Chondrocyte (in vitro differentiated cells): ENCODE results near the gene TH. TPM values are rescaled to one million over a fixed set of nuclear protein-coding genes. Genes with fewer than 3 reads are reported as not detected.

ENCODE experiments used
- DNase-seq: peaks from one replicate; pipeline ENCODE4 v3.0.0; 2021; ENCODE audit warnings: mixed read lengths, low spot score
- H3K27ac Mint-ChIP-seq: one replicate; pipeline ENCODE4 v1.8.0; 2021; ENCODE audit warnings: mild to moderate bottlenecking, moderate library complexity, mixed read lengths; ENCODE audit not compliant: unreplicated experiment
- H3K27me3 Mint-ChIP-seq: 2 replicates; pipeline ENCODE4 v1.8.0; 2021; ENCODE audit warnings: low read depth, mixed read lengths
- H3K36me3 Mint-ChIP-seq: 2 replicates; pipeline ENCODE4 v1.8.0; 2021; ENCODE audit warnings: low read depth, mixed read lengths
- H3K4me1 Mint-ChIP-seq: 2 replicates; pipeline ENCODE4 v1.8.0; 2021; ENCODE audit warnings: low read depth, mild to moderate bottlenecking, mixed read lengths
- H3K4me3 Mint-ChIP-seq: one replicate; pipeline ENCODE4 v1.8.0; 2021; ENCODE audit warnings: mild to moderate bottlenecking, moderate library complexity, mixed read lengths; ENCODE audit not compliant: unreplicated experiment
- H3K9me3 Mint-ChIP-seq: 2 replicates; pipeline ENCODE4 v1.8.0; 2021; ENCODE audit warnings: low read depth, mixed read lengths
- CTCF ChIP-seq: fragments of 200-600 bp; sonication (generic); IDR thresholded peaks from 2 replicates; pipeline ENCODE4 v1.5.0; 2021; ENCODE audit warnings: antibody characterized with exemption, mild to moderate bottlenecking, moderate library complexity
- total RNA-seq: library from RNA; stranded (reverse); gene quantifications from 3 replicates; pipeline ENCODE4 v1.2.1, GENCODE V29; 2021

TH gene
- total RNA-seq, 1 donor from 2014 or later, result not detected

GRCh38 chr11:2217211-2218030 lies 45.8 kb upstream of the TH start:
- H3K4me3 Mint-ChIP-seq, result no peak overlapping the region
- peaks cover 47% of the 10 kb centered on the region for H3K27me3 Mint-ChIP-seq
- peaks cover 6% of the 10 kb centered on the region for H3K4me1 Mint-ChIP-seq
- TF ChIP-seq CTCF, result no peak
- no peak for DNase-seq
- no peak overlapping the region for H3K27ac Mint-ChIP-seq
- peaks cover 10% of the 10 kb centered on the region for H3K9me3 Mint-ChIP-seq
- no peaks in the 10 kb centered on the region for H3K36me3 Mint-ChIP-seq

- DNase-seq, result no peak
- Mint-ChIP-seq H3K4me3 (no peak overlapping the region), H3K4me1 (peaks cover 6% of the 10 kb centered on the region), H3K27ac (no peak overlapping the region), H3K27me3 (peaks cover 43% of the 10 kb centered on the region), H3K9me3 (peaks cover 10% of the 10 kb centered on the region), H3K36me3 (no peaks in the 10 kb centered on the region)
- no peak for TF ChIP-seq CTCF
Measured at GRCh38 chr11:2216400-2217064, 44.9 kb upstream of the TH start.

GRCh38 chr11:2215561-2216399 lies 44.2 kb upstream of the TH start:
- no peak for TF ChIP-seq CTCF
- H3K27me3 Mint-ChIP-seq, result peaks cover 41% of the 10 kb centered on the region
- no peak overlapping the region for H3K27ac Mint-ChIP-seq
- H3K36me3 Mint-ChIP-seq, result no peaks in the 10 kb centered on the region
- peaks cover 9% of the 10 kb centered on the region for H3K9me3 Mint-ChIP-seq
- DNase-seq, result peak; percentile 91
- H3K4me3 Mint-ChIP-seq, result no peak overlapping the region
- peaks cover 6% of the 10 kb centered on the region for H3K4me1 Mint-ChIP-seq

- TF ChIP-seq CTCF, result no peak
- Mint-ChIP-seq H3K4me1 (peaks cover 6% of the 10 kb centered on the region), H3K27ac (no peak overlapping the region), H3K4me3 (no peak overlapping the region), H3K27me3 (peaks cover 37% of the 10 kb centered on the region), H3K36me3 (no peaks in the 10 kb centered on the region), H3K9me3 (peaks cover 3% of the 10 kb centered on the region)
- DNase-seq, result no peak
Measured at GRCh38 chr11:2215230-2215560, 43.6 kb upstream of the TH start.

GRCh38 chr11:2214527-2215229 lies 43.1 kb upstream of the TH start:
- no peak overlapping the region for H3K4me3 Mint-ChIP-seq
- no peak overlapping the region for H3K27ac Mint-ChIP-seq
- no peak for TF ChIP-seq CTCF
- no peaks in the 10 kb centered on the region for H3K36me3 Mint-ChIP-seq
- H3K9me3 Mint-ChIP-seq, result no peaks in the 10 kb centered on the region
- DNase-seq, result peak; percentile 73
- H3K27me3 Mint-ChIP-seq, result peaks cover 34% of the 10 kb centered on the region
- peaks cover 6% of the 10 kb centered on the region for H3K4me1 Mint-ChIP-seq
